Type B pancreatic cell (in vitro differentiated cells): ENCODE measurements around the gene BLOC1S6. TPM values are rescaled to one million over a fixed set of nuclear protein-coding genes. Genes with fewer than 3 reads are reported as not detected.

Experiments used
- DNase-seq: peaks from one replicate; pipeline ENCODE4 v3.0.0; 2021; ENCODE audit warnings: mixed read lengths; ENCODE audit not compliant: unreplicated experiment; ENCODE audit errors: extremely low spot score
- H3K27ac Mint-ChIP-seq: 2 replicates; pipeline ENCODE4 v1.8.0; 2021; ENCODE audit warnings: mild to moderate bottlenecking, mixed read lengths
- H3K27me3 Mint-ChIP-seq: 2 replicates; pipeline ENCODE4 v1.8.0; 2021; ENCODE audit warnings: mixed read lengths
- H3K36me3 Mint-ChIP-seq: 2 replicates; pipeline ENCODE4 v1.8.0; 2021; ENCODE audit warnings: mixed read lengths
- H3K4me1 Mint-ChIP-seq: one replicate; pipeline ENCODE4 v1.8.0; 2021; ENCODE audit warnings: mixed read lengths; ENCODE audit not compliant: unreplicated experiment
- H3K4me3 Mint-ChIP-seq: 2 replicates; pipeline ENCODE4 v1.8.0; 2021; ENCODE audit warnings: mild to moderate bottlenecking, mixed read lengths
- H3K9me3 Mint-ChIP-seq: 2 replicates; pipeline ENCODE4 v1.8.0; 2021; ENCODE audit warnings: mixed read lengths
- CTCF ChIP-seq: fragments of 200-600 bp; sonication (generic); conservative IDR thresholded peaks from 2 replicates; pipeline ENCODE4 v1.5.0; 2021; ENCODE audit warnings: antibody characterized with exemption, mild to moderate bottlenecking
- total RNA-seq: library from RNA; stranded (reverse); gene quantifications from 2 replicates; pipeline ENCODE4 v1.2.1, GENCODE V29; 2021; ENCODE audit warnings: low replicate concordance

The BLOC1S6 gene
- total RNA-seq, 1 donor from 2014 or later: 46.7 TPM

- Mint-ChIP-seq H3K4me1 (no peaks in the 10 kb centered on the region), H3K9me3 (no peaks in the 10 kb centered on the region), H3K36me3 (peaks cover 12% of the 10 kb centered on the region), H3K27ac (no peak overlapping the region), H3K27me3 (no peaks in the 10 kb centered on the region), H3K4me3 (no peak overlapping the region)
- no peak for TF ChIP-seq CTCF
- no peak for DNase-seq
Observed at GRCh38 chr15:45606413-45606812, 19.2 kb downstream of the BLOC1S6 start.

GRCh38 chr15:45606841-45607240, 19.7 kb downstream of the BLOC1S6 start:
- H3K4me1 Mint-ChIP-seq: no peaks in the 10 kb centered on the region
- H3K4me3 Mint-ChIP-seq: no peak overlapping the region
- no peak for TF ChIP-seq CTCF
- H3K36me3 Mint-ChIP-seq: peaks cover 11% of the 10 kb centered on the region
- DNase-seq: no peak
- H3K27me3 Mint-ChIP-seq: no peaks in the 10 kb centered on the region
- H3K9me3 Mint-ChIP-seq: no peaks in the 10 kb centered on the region
- H3K27ac Mint-ChIP-seq: no peak overlapping the region

- no peaks in the 10 kb centered on the region for H3K27me3 Mint-ChIP-seq
- no peaks in the 10 kb centered on the region for H3K9me3 Mint-ChIP-seq
- no peak overlapping the region for H3K4me3 Mint-ChIP-seq
- no peak overlapping the region for H3K27ac Mint-ChIP-seq
- H3K4me1 Mint-ChIP-seq: no peaks in the 10 kb centered on the region
- DNase-seq: no peak
- peak; percentile 68 for TF ChIP-seq CTCF
- peaks cover 6% of the 10 kb centered on the region for H3K36me3 Mint-ChIP-seq
Observed at GRCh38 chr15:45611305-45611704, 24.1 kb downstream of the BLOC1S6 start.

- TF ChIP-seq CTCF: no peak
- Mint-ChIP-seq H3K36me3 (no peaks in the 10 kb centered on the region), H3K4me3 (no peak overlapping the region), H3K9me3 (no peaks in the 10 kb centered on the region), H3K27me3 (no peaks in the 10 kb centered on the region), H3K4me1 (no peaks in the 10 kb centered on the region), H3K27ac (no peak overlapping the region)
- DNase-seq: no peak
Observed at GRCh38 chr15:45612790-45613415, 25.7 kb downstream of the BLOC1S6 start.

GRCh38 chr15:45616901-45617323, 29.7 kb downstream of the BLOC1S6 start:
- Mint-ChIP-seq H3K36me3 (no peaks in the 10 kb centered on the region), H3K27ac (peak overlapping the region; percentile 83), H3K4me3 (no peak overlapping the region), H3K9me3 (no peaks in the 10 kb centered on the region), H3K27me3 (peaks cover 5% of the 10 kb centered on the region), H3K4me1 (no peaks in the 10 kb centered on the region)
- DNase-seq: no peak
- TF ChIP-seq CTCF: no peak
